GM18951 (cell line): Measurements from ENCODE around the gene ACBD5.
A peak's percentile ranks its signal among the peaks of the same experiment; 100 is the strongest.
"Not testable (repeated sequence)": the region's sequence is repeated elsewhere in the genome, so short reads cannot be mapped to it uniquely, and the experiment has no call there.

Experiments used
- POLR2A ChIP-seq: IDR thresholded peaks from 4 replicates; pipeline ENCODE4 v1.6.1; 2011; ENCODE audit warnings: mild to moderate bottlenecking; ENCODE audit not compliant: insufficient read length, insufficient read depth; ENCODE audit errors: extremely low read depth
- in situ Hi-C: fragments of 300-500 bp; cut with MboI; formaldehyde crosslinking; loops from one replicate; pipeline ENCODE4 v1.12.0; 2022; ENCODE audit warnings: low sequenced_read_pairs, mixed read lengths, inconsistent platforms; ENCODE audit not compliant: unreplicated experiment

The ACBD5 gene

DNA sequence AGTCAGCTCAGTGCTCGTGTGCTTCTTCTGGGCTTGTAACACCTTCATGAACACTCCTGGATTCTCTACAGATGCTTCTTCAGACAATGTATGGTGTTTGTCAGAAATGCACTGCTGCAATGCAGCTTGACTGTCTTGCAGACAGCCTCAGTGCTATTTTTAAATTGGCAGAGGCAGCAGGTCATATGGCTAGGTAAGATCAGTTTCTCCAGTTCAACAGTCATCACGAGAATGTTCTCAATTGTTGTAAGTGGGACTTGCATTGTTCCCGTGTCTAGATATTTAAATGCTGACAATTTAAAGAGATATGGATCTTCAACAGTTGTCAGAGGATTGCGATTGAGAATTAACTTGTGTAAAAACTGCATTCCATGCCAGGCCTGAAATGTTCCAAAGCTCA lies 7.6 kb upstream of the ACBD5 start:
- in situ Hi-C loops, result no loop called here
- TF ChIP-seq POLR2A, result no peak

DNA sequence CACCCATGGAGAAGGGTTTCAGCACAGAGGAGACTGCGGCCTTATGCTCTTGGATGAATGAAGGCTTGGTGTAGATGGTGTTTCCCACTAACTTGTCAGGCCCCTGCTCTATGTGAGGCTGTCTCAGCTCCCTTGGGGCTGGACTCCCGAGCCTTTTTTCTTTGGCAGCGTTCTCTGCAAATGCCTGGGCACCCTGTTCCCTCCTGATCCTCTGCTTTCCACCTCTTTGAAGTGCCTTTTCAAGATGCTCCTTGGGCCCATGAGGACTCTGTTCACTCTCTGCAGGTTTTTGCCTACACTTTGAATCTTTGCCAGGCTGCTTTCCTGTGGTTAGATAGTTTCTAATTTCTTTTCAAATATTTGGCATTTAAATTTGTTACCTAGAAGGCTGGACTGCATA lies 6.8 kb upstream of the ACBD5 start:
- in situ Hi-C loops, result no loop called here
- no peak for TF ChIP-seq POLR2A

DNA sequence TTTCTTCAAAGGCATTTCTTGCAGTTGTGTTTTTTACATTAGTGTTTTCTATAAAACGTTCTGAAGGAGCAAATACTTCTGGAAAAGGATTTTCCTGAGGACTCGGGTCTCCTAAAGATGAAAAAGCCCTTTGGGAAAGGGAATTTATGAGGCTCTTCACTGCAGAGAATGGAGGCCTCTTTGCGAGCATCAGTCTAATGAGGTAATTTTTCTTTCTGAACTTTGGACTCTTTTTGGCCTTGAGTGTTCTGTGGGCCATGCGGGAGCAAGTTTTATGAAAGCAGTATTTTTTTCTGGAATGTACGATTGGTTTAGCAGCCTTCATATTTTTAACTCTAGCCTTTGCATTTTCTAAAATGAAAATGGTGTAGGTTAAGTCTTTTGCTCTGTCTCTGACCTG lies 6.4 kb upstream of the ACBD5 start:
- in situ Hi-C loops, result no loop called here
- no peak for TF ChIP-seq POLR2A

DNA sequence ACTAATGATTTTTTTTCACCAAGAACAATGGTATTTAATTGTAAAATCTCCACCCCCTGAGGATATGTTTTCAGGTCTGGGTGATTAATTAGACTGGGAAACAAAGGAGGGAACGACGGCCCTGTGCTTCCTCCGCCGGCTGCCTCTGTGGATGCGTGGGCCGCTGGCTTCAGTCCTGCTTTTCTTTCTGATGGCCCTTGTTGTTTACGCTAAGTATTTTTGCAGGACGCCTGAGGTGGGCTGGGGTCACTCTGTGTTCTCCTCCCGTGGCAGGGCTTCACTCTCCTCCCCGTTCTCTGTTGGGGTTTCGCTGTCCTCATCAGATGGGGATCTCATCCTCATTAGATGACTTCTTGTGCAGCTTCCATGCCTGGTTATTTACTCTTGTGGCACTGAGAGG lies 5.2 kb upstream of the ACBD5 start:
- in situ Hi-C loops, result no loop called here
- TF ChIP-seq POLR2A, result no peak

DNA sequence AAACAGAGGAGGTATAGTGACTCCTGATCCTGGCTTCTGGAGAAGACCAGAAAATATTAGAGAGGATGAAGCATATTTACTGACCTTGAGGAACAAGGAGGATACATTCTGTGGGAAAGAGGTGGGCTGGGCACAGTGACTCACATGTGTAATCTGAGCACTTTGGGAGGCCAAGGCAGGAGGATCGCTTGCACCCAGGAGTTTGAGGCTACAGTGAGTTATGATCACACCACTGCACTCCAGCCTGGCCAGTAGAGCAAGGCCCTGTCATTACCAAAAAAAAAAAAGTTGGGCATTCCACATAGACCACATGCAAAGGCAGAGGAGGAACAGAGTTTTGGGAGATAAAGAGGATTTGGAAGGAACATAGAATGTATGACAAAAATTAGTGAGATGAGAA lies 4.4 kb upstream of the ACBD5 start:
- in situ Hi-C loops, result no loop called here
- TF ChIP-seq POLR2A, result no peak

DNA sequence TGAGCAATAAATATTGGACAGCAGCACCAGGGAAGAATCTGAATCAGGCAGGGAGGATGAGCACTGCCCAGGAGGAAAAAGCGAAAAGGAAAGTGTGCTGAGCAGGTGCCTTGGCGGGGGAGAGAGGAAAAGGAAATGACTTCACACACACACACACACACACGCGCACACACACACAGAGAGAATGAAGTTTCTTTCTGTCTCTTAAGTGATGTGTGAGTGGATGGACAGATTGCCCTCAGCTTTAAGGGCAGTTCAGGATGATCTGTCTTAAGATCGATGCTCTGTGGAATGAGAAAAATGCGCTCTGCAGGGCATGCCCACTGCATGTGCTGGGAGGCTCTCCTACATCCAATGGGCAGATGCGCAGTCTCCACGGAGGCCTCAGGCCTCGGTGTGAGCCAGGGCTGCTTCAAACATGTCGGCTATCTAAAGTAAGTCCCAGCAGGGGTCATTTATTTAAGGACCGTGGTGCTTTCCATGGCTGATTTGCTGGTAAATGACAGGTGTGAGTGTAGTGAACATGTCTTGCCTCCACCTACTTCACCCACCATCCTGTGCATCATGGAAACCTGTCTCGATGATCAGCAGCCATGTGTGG lies 2.5 kb upstream of the ACBD5 start:
- TF ChIP-seq POLR2A, result peak; percentile 80
- in situ Hi-C loops, result no loop called here

DNA sequence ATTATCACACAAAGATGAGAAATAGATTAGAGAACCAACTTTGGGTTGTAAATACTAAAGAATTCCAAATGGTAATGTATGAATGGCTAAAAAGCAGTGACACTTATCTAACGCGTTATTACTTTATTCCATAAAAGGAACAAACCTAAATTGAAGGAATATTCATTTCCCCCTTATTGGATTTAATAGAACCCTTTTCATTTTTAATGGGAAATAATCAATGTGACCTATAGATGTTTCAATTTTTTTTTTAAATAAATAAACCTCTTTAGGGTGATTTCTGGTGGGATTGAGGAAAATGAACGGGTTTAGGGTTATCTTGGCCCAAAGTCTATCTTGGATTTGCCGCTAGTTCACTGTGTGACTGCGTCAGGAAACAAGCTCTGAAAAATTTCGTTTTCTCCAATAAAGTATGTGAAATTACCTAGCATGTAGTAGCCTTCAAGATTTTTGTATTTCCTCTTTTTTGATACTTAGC lies 1.9 kb upstream of the ACBD5 start:
- no peak for TF ChIP-seq POLR2A
- in situ Hi-C loops, result no loop called here

DNA sequence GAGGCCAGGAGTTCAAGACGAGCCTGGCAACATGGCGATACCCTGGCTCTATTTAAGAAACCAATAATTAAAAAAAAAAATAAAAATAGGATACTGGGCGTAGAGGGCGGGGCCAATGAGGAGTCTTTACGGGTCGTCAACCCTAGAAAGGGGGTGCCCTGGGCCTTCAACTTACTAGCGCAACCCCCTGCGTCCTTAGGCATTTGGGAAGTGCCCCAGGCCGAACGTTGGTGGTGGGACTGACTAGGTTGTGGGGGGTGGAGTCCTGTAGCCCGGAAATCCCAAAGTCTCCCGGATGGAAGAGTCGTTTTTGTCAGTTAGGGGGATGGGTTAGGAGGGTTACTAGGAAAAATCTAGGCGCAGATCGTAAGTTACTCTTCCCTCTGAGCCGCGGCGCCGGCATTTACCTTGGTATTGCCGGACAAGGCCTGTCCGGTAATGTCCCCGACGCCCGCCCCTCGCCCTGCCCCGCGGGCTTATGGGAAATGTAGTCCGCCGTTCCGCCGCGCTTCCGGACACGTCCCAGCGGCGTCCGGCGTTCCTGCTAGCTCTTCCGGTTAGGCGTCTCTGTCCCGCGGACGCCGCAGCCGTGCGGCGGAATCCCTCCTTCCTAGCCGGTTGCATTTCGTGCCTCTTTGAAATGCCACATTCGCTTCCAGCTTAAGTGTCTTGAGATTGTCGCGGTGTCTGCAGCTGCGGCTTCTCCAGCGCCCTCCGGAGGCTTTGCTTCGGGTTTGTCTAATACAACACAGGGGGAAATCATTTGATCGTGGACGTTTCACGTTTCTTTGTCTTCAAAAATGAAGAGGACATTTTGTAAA lies 1.3 kb upstream of the ACBD5 start:
- in situ Hi-C loops, result no loop called here

DNA sequence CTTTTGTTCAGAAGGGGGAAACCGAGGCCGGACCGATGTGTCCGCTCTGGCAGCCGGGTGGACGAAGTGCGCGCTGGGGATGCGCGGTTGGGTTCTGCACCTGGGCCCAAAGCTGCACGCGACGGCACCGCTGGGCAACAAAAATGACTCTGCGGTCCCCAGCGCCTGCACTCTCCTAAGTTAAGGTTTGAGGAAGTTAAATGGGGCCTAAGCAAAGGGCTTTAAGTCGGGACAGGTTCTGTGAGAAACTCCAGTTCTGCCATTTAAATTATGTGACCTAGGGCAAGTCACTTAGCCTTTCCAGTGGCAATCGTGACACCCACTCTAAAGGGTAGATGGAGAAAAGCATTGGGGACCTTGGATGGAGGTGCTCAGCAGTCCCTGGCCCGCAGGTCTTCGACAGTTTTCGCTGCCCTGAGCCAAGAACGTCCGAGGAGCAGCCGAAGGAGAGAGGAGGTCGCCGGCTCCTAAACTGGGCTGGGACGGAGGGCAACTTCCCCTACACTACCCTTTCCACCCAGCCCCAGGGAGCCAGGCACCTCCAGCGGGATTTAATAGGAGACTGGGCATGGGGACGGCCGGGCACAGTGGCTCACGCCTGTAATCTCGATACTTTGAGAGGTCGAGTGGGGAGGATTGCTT lies 534 bp upstream of the ACBD5 start:
- TF ChIP-seq POLR2A, result no peak
- in situ Hi-C loops, result no loop called here

More for the DNA sequence above, 1.3 kb upstream of the ACBD5 start:
- TF ChIP-seq POLR2A, result peak; percentile 94

DNA sequence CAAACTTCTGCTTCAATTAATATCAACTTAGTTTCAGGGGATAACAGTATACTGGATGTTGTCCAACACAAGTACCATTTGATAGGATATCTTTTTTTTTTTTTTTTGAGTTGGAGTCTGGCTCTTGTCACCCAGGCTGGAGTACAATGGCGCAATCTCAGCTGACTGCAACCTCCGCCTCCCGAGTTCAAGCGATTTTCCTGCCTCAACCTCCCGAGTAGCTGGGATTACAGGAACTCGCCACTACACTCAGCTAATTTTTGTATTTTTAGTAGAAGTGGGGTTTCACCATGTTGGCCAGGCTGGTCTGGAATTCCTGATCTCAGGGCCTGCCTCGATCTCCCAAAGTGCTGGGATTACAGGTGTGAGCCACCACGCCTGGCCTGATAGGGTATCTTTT lies 3.1 kb downstream of the ACBD5 start:
- in situ Hi-C loops, result not testable (repeated sequence)

DNA sequence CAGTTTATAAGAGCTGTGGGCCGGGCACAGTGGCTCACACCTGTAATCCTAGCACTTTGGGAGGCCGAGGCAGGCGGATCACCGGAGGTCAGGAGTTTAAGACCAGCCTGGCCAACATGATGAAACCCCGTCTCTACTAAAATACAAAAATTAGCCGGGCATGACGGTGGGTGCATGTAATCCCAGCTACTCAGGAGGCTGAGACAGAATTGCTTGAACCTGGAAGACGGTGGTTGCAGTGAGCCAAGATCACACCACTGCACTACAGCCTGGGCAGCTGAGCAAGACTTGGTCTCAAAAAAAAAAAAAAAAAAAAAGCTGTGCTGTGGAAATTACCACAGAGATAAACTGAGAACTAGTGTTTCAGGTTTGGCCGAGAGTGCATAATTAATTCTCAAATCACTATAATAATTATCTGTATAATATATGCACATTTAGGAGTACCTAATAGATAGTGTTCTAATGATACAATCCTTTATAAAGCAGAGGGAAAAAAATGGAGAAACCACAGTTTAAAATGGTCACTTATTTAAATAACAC lies 3.9 kb downstream of the ACBD5 start:
- in situ Hi-C loops, result not testable (repeated sequence)

DNA sequence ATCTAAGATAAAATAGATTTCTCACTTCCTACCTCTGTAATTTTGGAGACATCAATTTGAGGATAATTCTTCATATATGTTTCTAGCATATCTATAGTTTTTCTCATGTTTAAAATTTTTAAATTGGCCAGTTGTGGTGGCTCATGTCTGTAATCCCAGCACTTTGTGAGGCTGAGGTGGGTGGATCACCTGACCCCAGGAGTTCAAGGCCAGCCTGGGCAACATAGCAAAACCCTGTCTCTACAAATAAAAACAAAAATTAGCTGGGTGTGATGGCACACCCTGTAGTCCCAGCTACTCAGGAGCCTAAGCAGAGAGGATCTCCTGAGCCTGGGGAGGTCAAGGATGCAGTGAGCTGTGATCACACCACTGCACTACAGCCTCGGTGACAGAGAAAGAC lies 4.9 kb downstream of the ACBD5 start:
- TF ChIP-seq POLR2A, result no peak
- in situ Hi-C loops, result no loop called here

DNA sequence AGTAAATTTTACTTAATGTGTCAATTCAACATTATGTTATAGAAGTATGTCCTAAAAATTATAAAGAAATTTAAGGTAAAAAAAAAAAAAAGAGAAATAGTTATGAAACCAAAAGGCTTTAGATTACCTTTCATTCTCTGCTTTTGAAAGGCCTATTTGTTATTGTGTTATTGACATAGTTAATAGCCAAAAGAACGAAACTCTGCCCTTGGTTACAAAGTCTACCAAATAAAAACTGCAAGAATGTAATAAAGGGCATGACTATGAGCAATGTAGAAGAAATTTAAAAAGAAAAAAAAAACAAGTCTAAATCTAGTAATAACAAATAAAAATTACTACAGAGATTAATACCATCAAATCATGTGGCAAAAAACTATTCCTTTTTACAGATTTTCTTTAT lies 10.6 kb downstream of the ACBD5 start:
- TF ChIP-seq POLR2A, result no peak
- in situ Hi-C loops, result no loop called here
